Muscle layer of duodenum (tissue), 2 donors: ENCODE measurements around the gene SPAG16.

Experiments
- H3K27ac ChIP-seq: one replicate; pipeline ENCODE4 v1.7.0; 2013; ENCODE audit warnings: mild to moderate bottlenecking, low read length
- H3K27me3 ChIP-seq: one replicate; pipeline ENCODE4 v1.7.0; 2013; ENCODE audit warnings: low read depth, mild to moderate bottlenecking, control low read depth, low read length
- H3K36me3 ChIP-seq, 2 donors: one replicate each; pipeline ENCODE4 v1.7.0; 2013; ENCODE audit warnings: low read length in 2 of 2, control low read depth in 1 of 2, mild to moderate bottlenecking in 1 of 2; ENCODE audit not compliant: insufficient read depth in 2 of 2, control insufficient read depth in 1 of 2
- H3K4me1 ChIP-seq, 2 donors: one replicate each; pipeline ENCODE4 v1.7.0; 2013; ENCODE audit warnings: low read length in 2 of 2, mild to moderate bottlenecking in 2 of 2, control low read depth in 1 of 2, moderate library complexity in 1 of 2; ENCODE audit not compliant: insufficient read depth in 2 of 2, control insufficient read depth in 1 of 2
- H3K4me3 ChIP-seq, 2 donors: one replicate each; pipeline ENCODE4 v1.7.0; 2013; ENCODE audit warnings: low read length in 2 of 2, low read depth in 1 of 2, mild to moderate bottlenecking in 1 of 2
- H3K9me3 ChIP-seq, 2 donors: one replicate each; pipeline ENCODE4 v1.7.0; 2013; ENCODE audit warnings: low read length in 2 of 2, control low read depth in 1 of 2, mild to moderate bottlenecking in 1 of 2; ENCODE audit not compliant: control insufficient read depth in 1 of 2
- donor health status: healthy.

The SPAG16 gene

GRCh38 chr2:214358506-214358905 is 1074.2 kb downstream of the SPAG16 start:
- H3K4me3 ChIP-seq = no peak overlapping the region
- no peaks in the 10 kb centered on the region for H3K36me3 ChIP-seq
- H3K4me1 ChIP-seq = no peaks in the 10 kb centered on the region
- H3K27me3 ChIP-seq = no peaks in the 10 kb centered on the region
- peaks cover 0 to 6% of the 10 kb centered on the region in 2 donors for H3K9me3 ChIP-seq
- no peak overlapping the region for H3K27ac ChIP-seq

GRCh38 chr2:214361116-214361515 is 1076.9 kb downstream of the SPAG16 start:
- H3K36me3 ChIP-seq = no peaks in the 10 kb centered on the region
- peaks cover 0 to 6% of the 10 kb centered on the region in 2 donors for H3K9me3 ChIP-seq
- no peak overlapping the region for H3K27ac ChIP-seq
- H3K4me1 ChIP-seq = no peaks in the 10 kb centered on the region
- H3K27me3 ChIP-seq = no peaks in the 10 kb centered on the region
- no peak overlapping the region for H3K4me3 ChIP-seq

GRCh38 chr2:214365549-214365948 is 1081.3 kb downstream of the SPAG16 start:
- no peak overlapping the region for H3K4me3 ChIP-seq
- no peaks in the 10 kb centered on the region for H3K9me3 ChIP-seq
- H3K4me1 ChIP-seq = no peaks in the 10 kb centered on the region
- no peaks in the 10 kb centered on the region for H3K27me3 ChIP-seq
- H3K27ac ChIP-seq = no peak overlapping the region
- H3K36me3 ChIP-seq = no peaks in the 10 kb centered on the region

- no peaks in the 10 kb centered on the region for H3K27me3 ChIP-seq
- no peaks in the 10 kb centered on the region for H3K9me3 ChIP-seq
- no peak overlapping the region for H3K4me3 ChIP-seq
- no peaks in the 10 kb centered on the region for H3K4me1 ChIP-seq
- no peak overlapping the region for H3K27ac ChIP-seq
- no peaks in the 10 kb centered on the region for H3K36me3 ChIP-seq
Measured at GRCh38 chr2:214367171-214367570, 1082.9 kb downstream of the SPAG16 start.

- Histone ChIP-seq H3K27me3 (no peaks in the 10 kb centered on the region), H3K27ac (no peak overlapping the region), H3K4me1 (no peaks in the 10 kb centered on the region), H3K36me3 (no peaks in the 10 kb centered on the region), H3K9me3 (no peaks in the 10 kb centered on the region), H3K4me3 (no peak overlapping the region)
Measured at GRCh38 chr2:214376618-214377285, 1092.5 kb downstream of the SPAG16 start.

GRCh38 chr2:214377286-214377624 is 1093.0 kb downstream of the SPAG16 start:
- H3K36me3 ChIP-seq = no peaks in the 10 kb centered on the region
- H3K4me1 ChIP-seq = no peaks in the 10 kb centered on the region
- H3K27ac ChIP-seq = no peak overlapping the region
- no peaks in the 10 kb centered on the region for H3K27me3 ChIP-seq
- no peaks in the 10 kb centered on the region for H3K9me3 ChIP-seq
- H3K4me3 ChIP-seq = no peak overlapping the region

GRCh38 chr2:214378455-214379103 is 1094.3 kb downstream of the SPAG16 start:
- Histone ChIP-seq H3K36me3 (no peaks in the 10 kb centered on the region), H3K9me3 (no peaks in the 10 kb centered on the region), H3K27me3 (no peaks in the 10 kb centered on the region), H3K4me3 (no peak overlapping the region), H3K4me1 (no peaks in the 10 kb centered on the region), H3K27ac (no peak overlapping the region)

GRCh38 chr2:214379227-214379626 is 1095.0 kb downstream of the SPAG16 start:
- Histone ChIP-seq H3K27ac (no peak overlapping the region), H3K36me3 (no peaks in the 10 kb centered on the region), H3K4me3 (no peak overlapping the region), H3K4me1 (no peaks in the 10 kb centered on the region), H3K27me3 (no peaks in the 10 kb centered on the region), H3K9me3 (no peaks in the 10 kb centered on the region)

GRCh38 chr2:214380681-214381080 is 1096.4 kb downstream of the SPAG16 start:
- Histone ChIP-seq H3K4me1 (no peaks in the 10 kb centered on the region), H3K36me3 (no peaks in the 10 kb centered on the region), H3K27me3 (no peaks in the 10 kb centered on the region), H3K27ac (no peak overlapping the region), H3K9me3 (no peaks in the 10 kb centered on the region), H3K4me3 (no peak overlapping the region)

GRCh38 chr2:214382229-214382628 is 1098.0 kb downstream of the SPAG16 start:
- no peaks in the 10 kb centered on the region for H3K27me3 ChIP-seq
- no peak overlapping the region for H3K4me3 ChIP-seq
- no peaks in the 10 kb centered on the region for H3K36me3 ChIP-seq
- no peaks in the 10 kb centered on the region for H3K9me3 ChIP-seq
- H3K4me1 ChIP-seq = no peaks in the 10 kb centered on the region
- no peak overlapping the region for H3K27ac ChIP-seq

GRCh38 chr2:214386720-214387119 is 1102.5 kb downstream of the SPAG16 start:
- Histone ChIP-seq H3K27ac (no peak overlapping the region), H3K9me3 (no peaks in the 10 kb centered on the region)

GRCh38 chr2:214389334-214389733 is 1105.1 kb downstream of the SPAG16 start:
- H3K4me1 ChIP-seq = no peaks in the 10 kb centered on the region
- no peak overlapping the region for H3K27ac ChIP-seq
- H3K27me3 ChIP-seq = no peaks in the 10 kb centered on the region
- H3K36me3 ChIP-seq = no peaks in the 10 kb centered on the region
- H3K4me3 ChIP-seq = no peak overlapping the region
- H3K9me3 ChIP-seq = no peaks in the 10 kb centered on the region

More at GRCh38 chr2:214386720-214387119, 1102.5 kb downstream of the SPAG16 start:
- Histone ChIP-seq H3K27me3 (no peaks in the 10 kb centered on the region), H3K36me3 (no peaks in the 10 kb centered on the region), H3K4me1 (no peaks in the 10 kb centered on the region), H3K4me3 (no peak overlapping the region)
